GM18909 (cell line): ENCODE data around the gene SRGAP1.
"Not testable (repeated sequence)": the region's sequence is repeated elsewhere in the genome, so short reads cannot be mapped to it uniquely, and the experiment has no call there.

ENCODE experiments used
- ATAC-seq: cut with Tn5 transposase; IDR thresholded peaks from one replicate; pipeline ENCODE4 v1.9.1; 2021; ENCODE audit warnings: mild to moderate bottlenecking; ENCODE audit not compliant: unreplicated experiment, poor library complexity

Gene SRGAP1

GRCh38 chr12:64097366-64098105, 253.0 kb downstream of the SRGAP1 start:
- no peak for ATAC-seq

GRCh38 chr12:64098709-64099354, 254.3 kb downstream of the SRGAP1 start:
- no peak for ATAC-seq

- ATAC-seq: no peak
Measured at GRCh38 chr12:64099397-64099796, 254.9 kb downstream of the SRGAP1 start.

- ATAC-seq: no peak
Measured at GRCh38 chr12:64102339-64102738, 257.8 kb downstream of the SRGAP1 start.

- ATAC-seq: no peak
Measured at GRCh38 chr12:64103825-64104740, 259.6 kb downstream of the SRGAP1 start.

- no peak for ATAC-seq
Measured at GRCh38 chr12:64105026-64105425, 260.5 kb downstream of the SRGAP1 start.

GRCh38 chr12:64107776-64108175, 263.3 kb downstream of the SRGAP1 start:
- no peak for ATAC-seq

- ATAC-seq: no peak
Measured at GRCh38 chr12:64109706-64110105, 265.2 kb downstream of the SRGAP1 start.

- no peak for ATAC-seq
Measured at GRCh38 chr12:64110864-64111263, 266.4 kb downstream of the SRGAP1 start.

- ATAC-seq: no peak
Measured at GRCh38 chr12:64116969-64117368, 272.5 kb downstream of the SRGAP1 start.

- ATAC-seq: no peak
Measured at GRCh38 chr12:64120568-64120967, 276.1 kb downstream of the SRGAP1 start.

GRCh38 chr12:64121086-64121485, 276.6 kb downstream of the SRGAP1 start:
- ATAC-seq: not testable (repeated sequence)

GRCh38 chr12:64122154-64122553, 277.7 kb downstream of the SRGAP1 start:
- ATAC-seq: no peak

GRCh38 chr12:64122995-64123394, 278.5 kb downstream of the SRGAP1 start:
- no peak for ATAC-seq

- ATAC-seq: no peak
Measured at GRCh38 chr12:64123448-64123847, 278.9 kb downstream of the SRGAP1 start.

GRCh38 chr12:64124511-64125197, 280.2 kb downstream of the SRGAP1 start:
- ATAC-seq: no peak

- no peak for ATAC-seq
Measured at GRCh38 chr12:64125913-64126312, 281.4 kb downstream of the SRGAP1 start.

GRCh38 chr12:64127811-64128210, 283.3 kb downstream of the SRGAP1 start:
- no peak for ATAC-seq

GRCh38 chr12:64128366-64128765, 283.9 kb downstream of the SRGAP1 start:
- no peak for ATAC-seq

- ATAC-seq: not testable (repeated sequence)
Measured at GRCh38 chr12:64130476-64130875, 286.0 kb downstream of the SRGAP1 start.
